Pons (tissue), 1 donor: Measurements from ENCODE around the gene IGF1R.

Source experiments
- DNase-seq: peaks from one replicate; pipeline ENCODE4 v3.0.0-alpha.2; 2016; ENCODE audit warnings: low spot score

IGF1R gene

GRCh38 chr15:98745650-98746374 is 97.5 kb downstream of the IGF1R start:
- DNase-seq, result no peak

- no peak for DNase-seq
These were observed 98.2 kb downstream of the IGF1R start for GRCh38 chr15:98746375-98747155.

- peak; percentile 26 for DNase-seq
These were observed 103.4 kb downstream of the IGF1R start for GRCh38 chr15:98751767-98752166.

GRCh38 chr15:98753726-98754656 is 105.7 kb downstream of the IGF1R start:
- peak; percentile 17 for DNase-seq

GRCh38 chr15:98754657-98755022 is 106.3 kb downstream of the IGF1R start:
- no peak for DNase-seq

- no peak for DNase-seq
These were observed 106.8 kb downstream of the IGF1R start for GRCh38 chr15:98755138-98755537.

GRCh38 chr15:98755781-98756180 is 107.4 kb downstream of the IGF1R start:
- no peak for DNase-seq

- DNase-seq, result no peak
These were observed 109.9 kb downstream of the IGF1R start for GRCh38 chr15:98758224-98758623.

- no peak for DNase-seq
These were observed 110.9 kb downstream of the IGF1R start for GRCh38 chr15:98759277-98759676.

GRCh38 chr15:98760112-98760826 is 111.9 kb downstream of the IGF1R start:
- no peak for DNase-seq

GRCh38 chr15:98760975-98761374 is 112.6 kb downstream of the IGF1R start:
- DNase-seq, result no peak

GRCh38 chr15:98763179-98763578 is 114.8 kb downstream of the IGF1R start:
- no peak for DNase-seq

- DNase-seq, result no peak
These were observed 116.0 kb downstream of the IGF1R start for GRCh38 chr15:98764291-98764690.

- no peak for DNase-seq
These were observed 117.3 kb downstream of the IGF1R start for GRCh38 chr15:98765610-98766009.

GRCh38 chr15:98767692-98768091 is 119.4 kb downstream of the IGF1R start:
- DNase-seq, result no peak

- DNase-seq, result no peak
These were observed 121.5 kb downstream of the IGF1R start for GRCh38 chr15:98769867-98770266.

- DNase-seq, result no peak
These were observed 122.6 kb downstream of the IGF1R start for GRCh38 chr15:98770984-98771383.

- DNase-seq, result no peak
These were observed 123.2 kb downstream of the IGF1R start for GRCh38 chr15:98771541-98771940.

GRCh38 chr15:98772895-98773294 is 124.6 kb downstream of the IGF1R start:
- no peak for DNase-seq

- DNase-seq, result no peak
These were observed 125.3 kb downstream of the IGF1R start for GRCh38 chr15:98773616-98774015.

GRCh38 chr15:98774756-98775497 is 126.6 kb downstream of the IGF1R start:
- no peak for DNase-seq
